G401 (cell line): ENCODE data around the gene BCL2. TPM values are rescaled to one million over a fixed set of nuclear protein-coding genes. Genes with fewer than 3 reads are reported as not detected.

Experiments used
- total RNA-seq: library from RNA; depleted of rRNA; stranded (reverse); fragments of >200 nt; shearing (Covaris generic); gene quantifications from 2 replicates; pipeline ENCODE4 v1.2.3, GENCODE V29; 2014; rRNA removed

BCL2 gene
- total RNA-seq, 1 experiment from 2014 or later: 18.2 TPM

Other genes starting within 250 kb of the BCL2 start
- 23.3 and 27.1 TPM in 2 replicates for gene KDSR, start 47.4 kb upstream of the BCL2 start, total RNA-seq
- gene VPS4B, start 102.7 kb upstream of the BCL2 start, total RNA-seq: 24.8 and 37.8 TPM in 2 replicates
- gene SERPINB5, start 157.2 kb upstream of the BCL2 start, total RNA-seq: not detected in 2 replicates
- gene SERPINB12, start 222.6 kb upstream of the BCL2 start, total RNA-seq: not detected in 2 replicates